OCI-LY3 (cell line): ENCODE measurements around the gene F5.
A peak's percentile ranks its signal among the peaks of the same experiment; 100 is the strongest.

Experiments used
- H2AFZ ChIP-seq: fragments of 200-600, 300-600 bp; shearing (Covaris generic); 2 replicates; pipeline ENCODE4 v1.6.0; 2014; ENCODE audit warnings: antibody characterized with exemption, low read depth, low read length
- H3K27ac ChIP-seq: fragments of 200-600, 300-600 bp; sonication (generic); 2 replicates; pipeline ENCODE4 v1.5.1; 2014; ENCODE audit warnings: mild to moderate bottlenecking, low read length, moderate library complexity, mixed read lengths
- H3K27me3 ChIP-seq: fragments of 200-600, 300-600 bp; sonication (generic); 2 replicates; pipeline ENCODE4 v1.6.1; 2014; ENCODE audit warnings: low read depth, low read length, mixed read lengths
- H3K36me3 ChIP-seq: fragments of 200-600, 300-600 bp; sonication (generic); replicated peaks from 2 replicates; pipeline ENCODE3; 2014; ENCODE audit warnings: low read depth, low read length, mixed read lengths
- H3K4me1 ChIP-seq: fragments of 300-600, 200-600 bp; sonication (generic); 2 replicates; pipeline ENCODE4 v1.6.1; 2014; ENCODE audit warnings: low read length, mixed read lengths
- H3K4me2 ChIP-seq: fragments of 200-600, 300-600 bp; sonication (generic); 2 replicates; pipeline ENCODE4 v1.6.1; 2014; ENCODE audit warnings: low read length, mixed read lengths
- H3K4me3 ChIP-seq: fragments of 300-600, 200-600 bp; sonication (generic); 2 replicates; pipeline ENCODE4 v1.5.1; 2014; ENCODE audit warnings: antibody characterized with exemption, mild to moderate bottlenecking, low read length, moderate library complexity
- H3K79me2 ChIP-seq: fragments of 300-600, 200-600 bp; shearing (Covaris generic); 2 replicates; pipeline ENCODE4 v1.6.1; 2014; ENCODE audit warnings: mild to moderate bottlenecking, low read length, mixed read lengths
- H3K9ac ChIP-seq: fragments of 300-600, 200-600 bp; shearing (Covaris generic); 2 replicates; pipeline ENCODE4 v1.6.0; 2014; ENCODE audit warnings: mild to moderate bottlenecking, low read length, moderate library complexity
- H3K9me3 ChIP-seq: fragments of 200-600, 300-600 bp; shearing (Covaris generic); 2 replicates; pipeline ENCODE4 v1.6.1; 2014; ENCODE audit warnings: low read length, mixed read lengths; ENCODE audit not compliant: insufficient read depth
- H4K20me1 ChIP-seq: fragments of 200-600, 300-600 bp; sonication (generic); 2 replicates; pipeline ENCODE4 v1.6.1; 2016; ENCODE audit warnings: low read length, mixed read lengths; ENCODE audit not compliant: insufficient read depth
- EZH2phosphoT487 ChIP-seq: fragments of 200-600 bp; shearing (Covaris generic); IDR thresholded peaks from 2 replicates; pipeline ENCODE4 v1.6.1; 2018; ENCODE audit warnings: antibody characterized with exemption, mixed run types, low read depth
- TF ChIP-seq, protein P1 (sequence below): fragments of 200-600, 300-600 bp; sonication (generic); IDR thresholded peaks from 2 replicates; pipeline ENCODE4 v1.5.1; 2014; ENCODE audit warnings: antibody characterized with exemption, low read length, low read depth

Gene F5

DNA sequence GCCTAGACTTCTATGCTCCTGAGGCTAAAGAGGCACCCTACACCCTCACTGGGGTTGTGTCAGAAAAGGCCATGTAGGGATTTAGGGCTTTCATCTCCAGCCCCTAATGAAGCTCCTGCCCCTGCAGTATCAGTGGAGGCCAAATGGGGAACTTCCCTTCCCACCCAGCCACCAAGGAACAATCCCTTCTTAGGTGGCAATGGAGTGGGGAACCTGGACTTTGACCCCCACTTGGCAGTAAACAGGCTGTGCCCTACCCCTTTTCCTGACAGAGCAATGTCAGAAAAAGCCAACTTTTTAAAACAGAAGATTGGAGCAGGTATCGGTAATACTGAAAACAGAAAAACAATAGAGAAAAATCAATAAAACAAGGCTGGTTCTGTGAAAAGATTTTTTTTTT, 65.1 kb downstream of the F5 start:
- H3K9ac ChIP-seq: no peak overlapping the region
- TF ChIP-seq, protein P1, sequence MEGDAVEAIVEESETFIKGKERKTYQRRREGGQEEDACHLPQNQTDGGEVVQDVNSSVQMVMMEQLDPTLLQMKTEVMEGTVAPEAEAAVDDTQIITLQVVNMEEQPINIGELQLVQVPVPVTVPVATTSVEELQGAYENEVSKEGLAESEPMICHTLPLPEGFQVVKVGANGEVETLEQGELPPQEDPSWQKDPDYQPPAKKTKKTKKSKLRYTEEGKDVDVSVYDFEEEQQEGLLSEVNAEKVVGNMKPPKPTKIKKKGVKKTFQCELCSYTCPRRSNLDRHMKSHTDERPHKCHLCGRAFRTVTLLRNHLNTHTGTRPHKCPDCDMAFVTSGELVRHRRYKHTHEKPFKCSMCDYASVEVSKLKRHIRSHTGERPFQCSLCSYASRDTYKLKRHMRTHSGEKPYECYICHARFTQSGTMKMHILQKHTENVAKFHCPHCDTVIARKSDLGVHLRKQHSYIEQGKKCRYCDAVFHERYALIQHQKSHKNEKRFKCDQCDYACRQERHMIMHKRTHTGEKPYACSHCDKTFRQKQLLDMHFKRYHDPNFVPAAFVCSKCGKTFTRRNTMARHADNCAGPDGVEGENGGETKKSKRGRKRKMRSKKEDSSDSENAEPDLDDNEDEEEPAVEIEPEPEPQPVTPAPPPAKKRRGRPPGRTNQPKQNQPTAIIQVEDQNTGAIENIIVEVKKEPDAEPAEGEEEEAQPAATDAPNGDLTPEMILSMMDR: no peak
- TF ChIP-seq EZH2phosphoT487: no peak
- H3K9me3 ChIP-seq: no peaks in the 10 kb centered on the region
- H3K36me3 ChIP-seq: peaks cover 92% of the 10 kb centered on the region
- H3K27me3 ChIP-seq: no peaks in the 10 kb centered on the region
- H3K4me2 ChIP-seq: no peak overlapping the region
- no peaks in the 10 kb centered on the region for H3K79me2 ChIP-seq
- peaks cover 9% of the 10 kb centered on the region; the same call in 1 of the 2 replicates for H3K4me1 ChIP-seq
- H2AFZ ChIP-seq: no peak overlapping the region
- no peak overlapping the region for H3K27ac ChIP-seq
- H4K20me1 ChIP-seq: no peaks in the 10 kb centered on the region
- no peak overlapping the region for H3K4me3 ChIP-seq

DNA sequence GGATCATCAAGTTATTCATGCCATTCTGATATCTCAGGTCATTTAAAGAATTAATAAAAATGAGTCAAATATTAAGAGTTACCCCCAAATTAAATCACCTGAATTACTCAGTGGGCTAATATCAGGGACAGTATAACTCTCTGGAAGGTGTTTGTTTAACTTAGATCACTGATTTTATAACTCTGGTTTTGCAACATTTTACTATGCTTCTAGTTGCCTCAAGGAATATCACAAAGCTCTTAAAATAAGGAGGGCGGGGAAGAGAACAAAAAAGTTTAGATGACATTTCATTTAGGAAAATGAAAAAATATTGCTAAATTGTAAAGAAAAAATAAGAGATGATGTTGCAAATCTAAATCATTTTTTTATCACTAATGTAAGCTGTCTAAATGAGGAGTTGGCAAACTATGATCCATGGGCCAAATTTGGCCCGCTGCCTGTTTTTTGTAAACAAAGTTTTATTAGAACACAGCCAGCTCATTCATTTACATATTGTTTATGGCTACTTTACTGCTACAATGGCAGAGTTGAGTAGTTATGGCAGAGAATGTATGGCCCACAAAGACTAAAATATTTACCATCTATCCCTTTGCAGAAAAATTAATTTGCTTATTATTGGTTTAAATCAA, 68.6 kb downstream of the F5 start:
- Histone ChIP-seq H3K4me2 (no peak overlapping the region), H3K9me3 (no peaks in the 10 kb centered on the region), H3K79me2 (no peaks in the 10 kb centered on the region), H3K27me3 (no peaks in the 10 kb centered on the region), H3K4me1 (peaks cover 36% of the 10 kb centered on the region), H3K4me3 (no peak overlapping the region), H2AFZ (no peak overlapping the region), H4K20me1 (no peaks in the 10 kb centered on the region), H3K36me3 (peaks cover 92% of the 10 kb centered on the region), H3K27ac (no peak overlapping the region), H3K9ac (no peak overlapping the region)
- no peak for TF ChIP-seq EZH2phosphoT487
- TF ChIP-seq, protein P1: no peak

DNA sequence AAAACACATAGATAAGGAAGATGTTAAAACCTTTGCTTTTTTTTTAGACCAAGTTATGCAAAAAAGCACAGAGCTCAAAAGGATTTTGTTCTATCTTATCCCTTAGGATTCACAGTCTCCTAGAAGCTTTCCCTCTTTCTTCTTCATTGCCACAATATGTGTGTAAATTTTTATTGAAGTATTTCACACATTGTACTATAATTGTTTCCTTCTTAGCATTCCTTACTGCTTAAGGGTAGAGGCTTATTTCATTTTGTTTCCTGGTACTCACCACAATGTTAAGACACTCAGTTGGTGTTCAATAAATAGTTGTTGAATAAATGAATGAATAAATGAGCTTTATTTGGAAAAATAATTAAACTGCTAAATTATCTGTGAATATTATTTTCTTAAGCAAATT, 70.6 kb downstream of the F5 start:
- no peaks in the 10 kb centered on the region for H4K20me1 ChIP-seq
- H3K79me2 ChIP-seq: no peaks in the 10 kb centered on the region
- no peaks in the 10 kb centered on the region for H3K9me3 ChIP-seq
- H3K4me2 ChIP-seq: no peak overlapping the region
- H3K4me1 ChIP-seq: peaks cover 42% of the 10 kb centered on the region
- no peak for TF ChIP-seq EZH2phosphoT487
- TF ChIP-seq, protein P1: no peak
- H3K9ac ChIP-seq: no peak overlapping the region
- H3K27me3 ChIP-seq: no peaks in the 10 kb centered on the region
- peak overlapping the region; percentile 35 for H3K27ac ChIP-seq
- H3K4me3 ChIP-seq: no peak overlapping the region
- H2AFZ ChIP-seq: no peak overlapping the region
- peaks cover 94% of the 10 kb centered on the region for H3K36me3 ChIP-seq

DNA sequence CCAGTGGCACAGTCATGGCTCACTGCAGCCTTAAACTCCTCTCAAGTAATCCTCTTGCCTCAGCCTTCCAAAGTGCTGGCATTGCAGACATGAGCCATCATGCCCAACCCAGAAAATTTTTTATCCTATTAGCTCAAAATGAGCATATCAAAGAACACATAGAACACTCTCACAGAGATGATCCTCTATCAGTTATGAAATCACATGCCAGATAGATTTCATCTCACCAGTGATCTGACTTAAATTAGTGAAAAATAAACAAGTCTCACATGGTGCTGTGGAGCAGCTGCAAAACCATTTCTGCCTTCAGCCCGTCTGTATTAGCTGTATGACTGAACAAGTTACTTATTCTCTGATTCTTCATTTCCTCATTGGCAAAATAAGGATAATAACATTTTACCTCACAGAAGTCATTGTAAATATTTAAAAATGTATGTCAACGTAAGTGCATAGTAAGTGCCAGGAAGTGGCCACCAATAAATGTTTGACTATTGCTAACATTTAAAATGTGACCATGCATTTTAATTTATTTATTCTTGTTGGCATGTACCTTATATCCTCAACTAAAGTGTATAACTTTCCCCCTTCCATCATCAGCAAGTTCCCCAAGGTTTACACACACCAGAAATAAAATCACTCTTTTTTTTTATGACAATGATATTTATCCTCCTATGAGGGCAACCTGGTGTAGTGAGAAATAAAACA, 71.6 kb downstream of the F5 start:
- peak overlapping the region; percentile 35 for H3K27ac ChIP-seq
- TF ChIP-seq, protein P1: no peak
- no peak for TF ChIP-seq EZH2phosphoT487
- no peaks in the 10 kb centered on the region for H3K27me3 ChIP-seq
- H2AFZ ChIP-seq: no peak overlapping the region
- no peak overlapping the region for H3K4me3 ChIP-seq
- peaks cover 91% of the 10 kb centered on the region for H3K36me3 ChIP-seq
- H3K79me2 ChIP-seq: no peaks in the 10 kb centered on the region
- H3K9me3 ChIP-seq: no peaks in the 10 kb centered on the region
- H4K20me1 ChIP-seq: no peaks in the 10 kb centered on the region
- no peak overlapping the region for H3K4me2 ChIP-seq
- H3K4me1 ChIP-seq: peaks cover 42% of the 10 kb centered on the region
- H3K9ac ChIP-seq: no peak overlapping the region
